Psoas muscle (tissue), 8 donors: ENCODE data around the gene VWA8. TPM values are rescaled to one million over a fixed set of nuclear protein-coding genes. Genes with fewer than 3 reads are reported as not detected.
A peak's percentile ranks its signal among the peaks of the same experiment; 100 is the strongest.

Source experiments
- ATAC-seq, 4 donors: fragments of 200-7000 bp; cut with Tn5 transposase; one replicate each; pipeline ENCODE4 v1.9.1; 2020; ENCODE audit warnings: moderate library complexity in 3 of 4, mild to moderate bottlenecking in 2 of 4
- DNase-seq, 2 donors: peaks; one replicate each; pipeline ENCODE4 v3.0.0-alpha.2; 2020
- H3K27ac ChIP-seq: fragments of 200-600 bp; one replicate; pipeline ENCODE4 v1.8.0; 2022
- H3K27me3 ChIP-seq, 3 donors: fragments of 200-600 bp in 1 of 3; one replicate each; pipeline versions ENCODE4 v1.6.1 to v1.8.0; 2013 to 2022; ENCODE audit warnings: low read length in 2 of 3, mild to moderate bottlenecking in 2 of 3, moderate library complexity in 1 of 3; ENCODE audit not compliant: insufficient read depth in 3 of 3
- H3K36me3 ChIP-seq, 2 donors: fragments of 200-600 bp in 1 of 2; one replicate each; pipeline versions ENCODE4 v1.6.1 to v1.8.0; 2013 to 2022; ENCODE audit warnings: low read depth in 1 of 2, mild to moderate bottlenecking in 1 of 2, moderate library complexity in 1 of 2; ENCODE audit not compliant: insufficient read depth in 1 of 2
- H3K4me1 ChIP-seq: fragments of 200-600 bp; one replicate; pipeline ENCODE4 v1.8.0; 2022
- H3K4me3 ChIP-seq: fragments of 200-600 bp; one replicate; pipeline ENCODE4 v1.8.0; 2022; ENCODE audit warnings: mild to moderate bottlenecking
- H3K9me3 ChIP-seq: fragments of 200-600 bp; one replicate; pipeline ENCODE4 v1.8.0; 2022
- WGBS, 3 donors: extraction: QIAGEN DNeasy Blood & Tissue Kit; methylation state at CpG; one replicate each; pipeline versions ENCODE4 v1.1.6 to v1.1.7; 2013; 5-methylcytosine and 5-hydroxymethylcytosine counted together
- intact Hi-C, 2 donors: fragments of 100-400 bp; cut with DNase I; formaldehyde crosslinking; loops; one replicate each; pipeline versions ENCODE4 v1.11.0 to v1.14.2; 2022
- polyA plus RNA-seq, 3 donors: library from polyadenylated mRNA; stranded (reverse); fragments of 200-250 nt; gene quantifications; one replicate each; pipeline ENCODE4 v1.2.3, GENCODE V29; 2013
- total RNA-seq, 4 donors: library from RNA; stranded (reverse); fragmentation: NEBNext Ultra II Directional in 2 of 4; extraction: Animal tissue kit (Norgen Biotek cat#: 25700) in 2 of 4; gene quantifications; one replicate each; pipeline versions ENCODE4 v1.2.1 to v1.2.4, GENCODE V29; 2021 to 2023
- TF ChIP-seq, protein P1 (sequence below): fragments of 200-600 bp; IDR thresholded peaks from one replicate; pipeline ENCODE4 v1.8.0; 2022; ENCODE audit warnings: antibody characterized with exemption
- donor health status: healthy with polysubstance abuse.
- donor health status: DM: no; HTN: no; CAD: no; lungs with moderate emphysema.
- donor health status: Bipolar disorder and iron deficiency.
- donor health status: healthy.
- donor health status: DM: yes; HTN: yes; CAD: no.
- donor health status: DM: no; HTN: no; CAD: no.
- donor health status: DM: no; HTN: no; CAD: no.
- donor health status: DM: yes; HTN: yes; CAD: no.

Gene VWA8
- total and polyA plus RNA-seq, 7 donors: 8.6 to 50.5 (median 30.1) TPM

DNA sequence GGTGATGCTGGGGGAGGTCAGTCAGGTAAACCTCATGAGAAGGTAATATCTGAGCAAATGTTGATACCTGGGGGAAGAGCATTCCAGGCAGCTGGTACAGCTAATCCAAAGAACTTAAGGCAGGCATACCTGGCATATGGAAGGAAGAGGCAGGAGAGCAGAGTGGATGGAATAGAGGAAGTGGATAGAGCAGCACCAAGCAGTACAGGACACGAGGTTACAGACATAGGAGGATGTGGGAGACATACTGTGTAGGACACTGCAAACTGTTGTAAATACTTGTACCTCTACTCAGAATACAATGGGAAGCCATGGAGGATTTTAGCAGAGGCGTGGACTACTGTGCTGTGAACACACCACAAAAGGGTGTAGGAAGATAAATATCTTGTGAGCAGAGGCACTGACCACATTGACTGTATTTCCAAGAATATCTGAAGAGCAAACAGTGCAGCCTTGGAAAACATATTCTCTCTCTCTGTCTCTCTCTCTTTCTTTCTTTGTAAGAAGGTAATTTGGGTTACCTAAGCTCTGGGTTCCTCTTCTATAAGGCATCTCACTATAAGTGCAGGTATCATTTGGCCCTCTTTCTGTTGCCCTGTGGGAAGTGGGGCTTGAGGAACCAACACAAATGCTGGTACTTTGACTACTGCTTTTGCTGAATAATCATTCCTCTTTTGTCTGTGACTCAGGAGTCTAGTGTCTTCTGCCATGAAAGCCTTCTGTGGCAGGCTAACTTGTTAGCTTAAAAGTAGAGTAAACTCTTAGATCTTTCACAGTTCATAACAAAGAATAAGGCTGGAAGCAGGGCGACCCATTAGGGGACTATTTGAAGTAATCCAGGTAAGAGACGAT is 238.0 kb downstream of the VWA8 start:
- DNase-seq (no peak), ATAC-seq (no peak)
- Histone ChIP-seq H3K27me3 (no peaks in the 10 kb centered on the region), H3K36me3 (peaks cover 2 to 83% of the 10 kb centered on the region in 2 donors), H3K27ac (no peak overlapping the region), H3K4me1 (no peaks in the 10 kb centered on the region), H3K9me3 (no peaks in the 10 kb centered on the region), H3K4me3 (no peak overlapping the region)
- WGBS, 3 donors: 94 to 97% (median 95%) methylated on average over 4 of the region's 4 CpGs
- TF ChIP-seq, protein P1, sequence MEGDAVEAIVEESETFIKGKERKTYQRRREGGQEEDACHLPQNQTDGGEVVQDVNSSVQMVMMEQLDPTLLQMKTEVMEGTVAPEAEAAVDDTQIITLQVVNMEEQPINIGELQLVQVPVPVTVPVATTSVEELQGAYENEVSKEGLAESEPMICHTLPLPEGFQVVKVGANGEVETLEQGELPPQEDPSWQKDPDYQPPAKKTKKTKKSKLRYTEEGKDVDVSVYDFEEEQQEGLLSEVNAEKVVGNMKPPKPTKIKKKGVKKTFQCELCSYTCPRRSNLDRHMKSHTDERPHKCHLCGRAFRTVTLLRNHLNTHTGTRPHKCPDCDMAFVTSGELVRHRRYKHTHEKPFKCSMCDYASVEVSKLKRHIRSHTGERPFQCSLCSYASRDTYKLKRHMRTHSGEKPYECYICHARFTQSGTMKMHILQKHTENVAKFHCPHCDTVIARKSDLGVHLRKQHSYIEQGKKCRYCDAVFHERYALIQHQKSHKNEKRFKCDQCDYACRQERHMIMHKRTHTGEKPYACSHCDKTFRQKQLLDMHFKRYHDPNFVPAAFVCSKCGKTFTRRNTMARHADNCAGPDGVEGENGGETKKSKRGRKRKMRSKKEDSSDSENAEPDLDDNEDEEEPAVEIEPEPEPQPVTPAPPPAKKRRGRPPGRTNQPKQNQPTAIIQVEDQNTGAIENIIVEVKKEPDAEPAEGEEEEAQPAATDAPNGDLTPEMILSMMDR: no peak
- intact Hi-C loops: loop anchor here in 1 of 2 donors (1.0 kb wide), 1 partner anchor 43 kb away; no protein-coding TSS in a partner anchor

DNA sequence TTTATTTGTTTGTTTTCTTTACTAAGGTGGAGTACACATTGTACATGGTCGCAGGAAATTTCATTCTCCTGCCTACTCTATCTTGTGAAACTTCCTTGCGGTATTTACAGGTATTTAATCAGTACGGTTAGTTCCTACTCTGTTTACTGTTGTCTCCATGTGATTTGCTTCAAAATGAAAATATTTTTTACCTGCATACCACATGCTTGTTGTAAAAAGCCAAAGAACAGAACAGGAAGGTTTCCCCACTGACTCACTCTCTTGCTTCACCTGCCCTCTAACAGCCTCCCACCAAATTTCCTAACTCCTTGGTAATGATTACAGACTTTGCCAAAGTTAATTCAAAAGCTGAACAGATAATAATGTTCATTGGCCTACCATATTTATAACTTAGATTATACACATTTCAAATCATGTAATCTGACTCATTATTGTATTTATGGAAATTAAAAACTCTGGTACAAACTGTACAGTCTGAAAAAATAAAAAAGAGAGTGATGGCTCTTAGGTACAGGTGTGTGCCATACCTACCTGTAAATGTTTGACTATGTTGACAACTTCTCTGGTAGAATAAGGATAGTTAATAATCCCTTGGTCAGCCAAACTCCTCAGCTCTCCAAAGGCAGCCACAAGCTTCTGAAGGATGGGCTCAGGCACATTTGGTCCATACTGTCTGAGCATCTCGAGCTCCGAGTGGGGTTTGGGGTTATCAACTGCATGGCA is 239.9 kb downstream of the VWA8 start:
- TF ChIP-seq, protein P1: no peak
- 94 to 98% (median 95%) methylated on average over 5 of the region's 5 CpGs for WGBS, 3 donors
- Histone ChIP-seq H3K4me1 (no peaks in the 10 kb centered on the region), H3K36me3 (peaks cover 2 to 65% of the 10 kb centered on the region in 2 donors), H3K4me3 (no peak overlapping the region), H3K27me3 (no peaks in the 10 kb centered on the region), H3K9me3 (no peaks in the 10 kb centered on the region), H3K27ac (no peak overlapping the region)
- DNase-seq (no peak), ATAC-seq (no peak)
- intact Hi-C loops: no loop called here

DNA sequence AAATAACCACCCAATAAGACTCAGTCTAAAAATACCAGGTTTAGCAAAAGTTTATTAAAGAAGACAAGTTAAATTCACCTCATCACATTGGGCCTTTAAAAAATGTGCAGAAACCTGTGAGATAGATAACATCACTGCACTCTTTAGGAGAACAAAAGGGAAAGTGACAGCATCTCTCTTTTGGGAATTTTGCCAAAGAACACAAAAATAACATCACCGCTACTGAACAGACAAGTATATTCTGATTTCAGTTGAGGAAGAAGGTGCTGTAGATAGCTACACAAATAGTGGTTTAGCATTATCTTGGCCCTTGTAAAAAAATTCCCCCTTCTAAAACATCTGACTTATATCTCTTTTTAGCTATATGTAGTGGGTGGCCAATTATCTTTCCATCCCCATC is 244.7 kb downstream of the VWA8 start:
- Histone ChIP-seq H3K9me3 (no peaks in the 10 kb centered on the region), H3K36me3 (peaks cover 0 to 23% of the 10 kb centered on the region in 2 donors), H3K4me1 (peaks cover 18% of the 10 kb centered on the region), H3K27ac (no peak overlapping the region), H3K27me3 (no peaks in the 10 kb centered on the region), H3K4me3 (no peak overlapping the region)
- WGBS, 3 donors: 23 to 36% (median 28%) methylated on average over 1 of the region's 1 CpG
- TF ChIP-seq, protein P1: no peak
- no peak for ATAC-seq
- no peak for DNase-seq
- intact Hi-C loops: no loop called here

DNA sequence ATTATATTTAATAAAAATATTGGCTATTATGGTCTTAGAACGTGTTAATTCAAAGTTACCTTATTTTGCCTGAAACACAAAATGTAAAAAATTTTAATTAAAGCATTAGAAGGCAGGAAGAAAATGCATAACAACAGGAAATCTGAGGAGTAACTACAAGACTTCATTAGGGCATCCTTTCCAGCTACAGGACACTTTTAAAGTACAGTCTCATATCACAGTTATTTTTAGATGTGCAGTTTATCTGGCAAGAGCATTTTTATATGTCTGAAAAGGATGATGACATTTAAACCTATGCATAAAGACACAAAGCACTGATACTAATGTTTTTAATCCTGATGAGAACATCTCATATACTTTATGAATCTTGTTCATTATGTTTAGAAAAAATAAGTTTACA is 247.5 kb downstream of the VWA8 start:
- Histone ChIP-seq H3K27ac (peak overlapping the region; percentile 37), H3K36me3 (no peaks in the 10 kb centered on the region), H3K9me3 (no peaks in the 10 kb centered on the region), H3K4me1 (peaks cover 30% of the 10 kb centered on the region), H3K4me3 (no peak overlapping the region), H3K27me3 (no peaks in the 10 kb centered on the region)
- TF ChIP-seq, protein P1: no peak
- intact Hi-C loops: no loop called here
- DNase-seq (no peak), ATAC-seq (peak in 2 of 4 donors; percentile 62 to 77)
- WGBS, 3 donors: 31 to 52% (median 38%) methylated on average over 1 of the region's 1 CpG
